ENCODE results near the gene CCDC149.

GRCh38 chr4:24910499-24910898, 2.3 kb downstream of the CCDC149 start:
- TF ChIP-seq CTCF (conservative IDR thresholded peaks at IDR 0.05) (no peak), ZFX (IDR thresholded peaks at IDR 0.05) (no peak)
